DND-41 (cell line): ENCODE data around the gene SH2D7.

Experiments used
- EZH2 ChIP-seq: IDR thresholded peaks from 3 replicates; pipeline ENCODE4 v1.6.1; 2012; ENCODE audit warnings: borderline replicate concordance, low read depth, mild to moderate bottlenecking, moderate library complexity, low read length, inconsistent platforms; ENCODE audit not compliant: severe bottlenecking
- TF ChIP-seq, protein P1 (sequence below): IDR thresholded peaks from 2 replicates; pipeline ENCODE4 v1.5.1; 2012; ENCODE audit warnings: borderline replicate concordance, low read length, moderate library complexity, mild to moderate bottlenecking; ENCODE audit not compliant: poor library complexity, severe bottlenecking; ENCODE audit errors: extremely low read depth

DNA sequence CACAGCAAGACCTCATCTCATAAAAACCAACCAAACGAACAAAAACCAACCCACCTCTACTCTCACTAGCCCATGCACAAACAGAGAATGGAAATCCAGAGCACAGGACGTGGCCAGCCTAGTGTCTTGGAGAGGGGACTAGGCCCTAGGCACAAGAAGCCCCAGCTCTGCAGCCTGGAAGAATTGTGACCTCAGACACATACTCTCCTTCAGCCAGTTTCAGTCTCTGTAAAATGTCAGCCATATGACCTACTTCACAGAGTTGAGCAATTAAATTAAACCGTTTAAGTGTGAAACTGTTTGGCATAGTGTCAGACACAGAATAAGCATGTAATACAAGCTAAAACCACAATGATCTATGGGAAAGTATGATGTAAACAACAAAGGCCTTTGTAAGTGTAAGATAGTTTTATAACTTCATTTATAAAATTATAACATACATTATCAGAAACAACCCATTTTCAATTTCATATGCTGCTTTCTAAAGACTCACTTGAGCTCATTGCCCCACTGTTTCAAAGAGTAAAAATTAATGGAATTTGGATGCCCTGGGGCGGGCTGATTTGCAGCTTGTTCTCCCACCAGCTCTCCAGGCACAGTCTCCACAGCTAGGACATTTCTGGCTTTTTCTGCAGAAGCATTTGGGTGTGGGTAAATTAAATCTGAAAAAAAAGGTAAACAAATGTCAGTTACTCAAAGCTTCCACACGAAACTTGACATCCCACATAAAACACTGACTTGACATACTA is 47.8 kb upstream of the SH2D7 start:
- TF ChIP-seq, protein P1, sequence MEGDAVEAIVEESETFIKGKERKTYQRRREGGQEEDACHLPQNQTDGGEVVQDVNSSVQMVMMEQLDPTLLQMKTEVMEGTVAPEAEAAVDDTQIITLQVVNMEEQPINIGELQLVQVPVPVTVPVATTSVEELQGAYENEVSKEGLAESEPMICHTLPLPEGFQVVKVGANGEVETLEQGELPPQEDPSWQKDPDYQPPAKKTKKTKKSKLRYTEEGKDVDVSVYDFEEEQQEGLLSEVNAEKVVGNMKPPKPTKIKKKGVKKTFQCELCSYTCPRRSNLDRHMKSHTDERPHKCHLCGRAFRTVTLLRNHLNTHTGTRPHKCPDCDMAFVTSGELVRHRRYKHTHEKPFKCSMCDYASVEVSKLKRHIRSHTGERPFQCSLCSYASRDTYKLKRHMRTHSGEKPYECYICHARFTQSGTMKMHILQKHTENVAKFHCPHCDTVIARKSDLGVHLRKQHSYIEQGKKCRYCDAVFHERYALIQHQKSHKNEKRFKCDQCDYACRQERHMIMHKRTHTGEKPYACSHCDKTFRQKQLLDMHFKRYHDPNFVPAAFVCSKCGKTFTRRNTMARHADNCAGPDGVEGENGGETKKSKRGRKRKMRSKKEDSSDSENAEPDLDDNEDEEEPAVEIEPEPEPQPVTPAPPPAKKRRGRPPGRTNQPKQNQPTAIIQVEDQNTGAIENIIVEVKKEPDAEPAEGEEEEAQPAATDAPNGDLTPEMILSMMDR, result no peak
- TF ChIP-seq EZH2, result no peak
